Hematopoietic multipotent progenitor cell treated with erythropoietin and hydrocortisone succinate and interleukin-3 and kit ligand, for 17 days (in vitro differentiated cells): ENCODE results near the gene LSM3.

Experiments used
- DNase-seq: peaks from one replicate; pipeline ENCODE4 v3.0.0-alpha.2; 2015; ENCODE audit warnings: low spot score

LSM3 gene

DNA sequence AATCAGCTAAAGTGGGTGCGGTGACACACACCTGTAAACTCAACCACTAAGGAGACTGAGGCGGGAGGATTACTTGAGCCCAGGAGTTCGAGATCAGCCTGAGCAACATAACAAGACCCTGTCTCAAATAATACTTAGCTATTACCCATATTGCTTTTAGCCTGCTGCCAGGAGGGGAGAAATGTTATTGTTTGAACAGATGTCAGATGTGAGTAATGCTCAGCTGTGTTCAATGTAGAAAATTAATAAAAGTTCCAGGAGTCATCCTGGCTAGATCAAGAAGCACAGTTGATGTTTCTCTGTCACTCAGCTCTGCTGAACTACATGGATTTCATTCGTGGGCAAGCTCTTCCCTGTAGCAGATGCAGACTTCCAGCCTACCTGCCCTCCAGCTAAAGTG, 22.2 kb downstream of the LSM3 start:
- DNase-seq: no peak

DNA sequence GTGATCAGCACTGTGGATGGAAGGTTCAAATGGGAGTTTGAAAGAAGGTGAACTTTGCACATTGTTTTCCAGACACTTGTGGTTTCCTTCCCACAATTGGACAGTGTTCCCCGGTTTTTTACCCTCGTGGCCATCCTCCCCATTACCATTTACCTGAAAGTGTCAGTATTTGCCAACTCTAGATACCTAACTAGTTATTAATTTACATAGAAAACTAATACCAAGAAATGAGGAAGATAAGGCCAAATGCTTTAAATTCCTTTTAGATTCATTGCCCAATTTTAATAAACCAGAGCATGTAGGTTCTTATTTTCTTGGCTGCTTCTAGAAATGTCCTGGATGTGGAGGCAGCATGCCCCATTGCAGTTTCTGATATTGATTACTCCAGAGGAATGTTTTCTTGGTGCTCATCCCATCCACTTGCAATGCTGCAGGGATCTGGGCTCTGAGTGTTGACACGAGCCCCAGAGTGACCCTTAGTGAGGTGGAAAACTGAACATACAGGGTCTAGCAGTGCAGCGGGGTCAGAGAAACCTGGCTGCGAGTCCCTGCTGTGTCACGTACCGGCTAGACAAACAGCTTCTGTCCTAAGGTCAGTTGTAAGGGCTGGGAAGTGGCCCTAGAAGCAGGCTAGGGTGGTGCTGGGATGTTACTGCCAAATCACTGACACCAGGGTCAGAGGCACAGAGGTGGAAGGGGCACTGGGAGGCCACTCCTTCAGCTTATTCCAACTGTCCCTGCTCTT, 23.5 kb downstream of the LSM3 start:
- DNase-seq: no peak

DNA sequence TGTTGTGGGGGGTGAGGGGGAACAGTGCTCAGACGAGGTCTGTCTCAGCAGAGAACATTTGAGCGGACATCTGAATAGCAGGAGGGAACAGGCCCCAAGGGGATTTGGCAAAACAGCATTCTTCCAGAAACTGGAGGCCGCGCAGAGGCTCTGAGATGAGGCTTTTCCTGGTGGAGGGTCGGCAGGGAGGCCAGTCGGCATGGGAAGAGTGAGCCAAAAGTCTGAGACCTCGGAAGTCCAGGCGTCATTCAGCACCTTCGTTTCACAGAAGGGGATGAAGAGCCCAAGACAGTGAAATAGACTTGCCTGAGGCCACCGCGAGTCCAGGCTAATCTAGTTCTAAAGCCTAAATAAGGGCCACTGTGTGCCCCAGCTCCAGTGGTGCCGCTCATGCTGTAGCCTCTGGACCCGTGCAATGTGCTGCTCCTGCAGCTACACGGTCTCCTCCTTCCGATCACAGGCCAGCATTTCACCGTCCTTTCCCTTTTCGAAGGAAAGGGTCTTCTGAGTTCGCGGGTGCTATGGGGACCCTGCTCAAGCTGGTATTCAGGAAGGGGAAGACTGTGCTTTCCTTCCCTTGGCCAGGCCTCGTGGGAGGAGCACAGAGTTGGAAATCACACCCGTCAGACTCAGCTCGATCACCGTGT, 24.4 kb downstream of the LSM3 start:
- no peak for DNase-seq

DNA sequence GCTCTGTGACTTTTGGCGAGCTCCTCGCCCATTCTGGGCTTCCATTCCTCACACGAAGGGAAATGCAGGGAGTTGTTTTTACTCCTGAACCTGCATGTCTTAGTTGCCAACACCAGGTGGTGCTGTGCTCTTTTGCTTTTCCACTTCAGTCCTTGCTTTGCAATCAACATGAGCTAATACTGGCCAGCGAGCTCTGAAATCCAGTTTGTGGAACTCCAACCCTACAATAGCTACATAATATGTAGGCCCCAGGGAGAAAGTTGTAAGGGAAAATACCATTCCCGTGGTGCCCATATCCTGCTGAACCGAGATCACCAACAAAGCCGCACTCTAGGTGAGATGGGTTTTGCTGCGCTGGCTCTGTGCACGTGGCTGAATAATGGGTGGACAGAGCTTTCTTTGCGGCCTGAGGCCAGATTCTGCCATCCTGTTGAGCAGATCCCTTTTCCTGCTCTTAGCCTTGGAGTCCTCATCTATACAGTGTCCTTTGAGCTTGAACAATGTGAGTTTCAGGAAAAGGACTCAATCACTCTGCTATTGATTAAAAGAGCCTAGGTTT, 25.0 kb downstream of the LSM3 start:
- DNase-seq: peak; percentile 67

DNA sequence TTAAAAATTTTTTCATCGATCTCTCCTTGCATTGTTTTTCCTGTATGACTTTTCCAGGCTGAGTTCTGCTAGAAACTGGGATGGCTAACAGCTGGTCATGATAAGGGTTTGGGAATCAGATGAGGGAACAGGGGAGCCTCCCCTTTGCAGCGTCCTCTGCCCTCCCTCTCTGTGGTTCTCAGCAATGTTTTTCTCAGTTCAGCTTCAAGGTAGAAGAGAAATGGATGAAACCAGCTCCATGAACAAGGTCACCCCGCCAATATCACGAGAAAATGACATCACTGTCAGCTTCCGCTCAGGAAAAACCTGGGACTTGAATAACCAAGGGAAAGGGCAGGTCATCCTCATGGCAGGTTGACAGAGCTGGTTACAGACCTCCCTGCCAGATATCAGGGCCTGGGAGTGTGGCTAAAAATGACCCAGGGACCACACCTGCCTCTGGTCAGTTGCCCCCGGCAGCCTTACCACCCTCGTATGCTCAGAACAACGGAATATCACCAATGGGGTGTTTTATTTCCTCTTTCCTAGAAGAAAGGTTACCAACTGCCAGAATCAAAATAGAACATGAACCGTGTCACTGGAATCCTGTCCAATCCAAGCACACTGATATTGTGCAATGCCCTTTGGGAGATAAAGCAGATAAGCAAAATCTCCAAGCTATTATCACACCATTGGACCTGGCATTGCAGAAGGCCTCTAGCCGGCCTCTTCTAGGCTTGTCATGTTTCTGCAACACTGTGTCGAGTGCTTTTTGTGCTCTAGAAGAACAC, 26.1 kb downstream of the LSM3 start:
- no peak for DNase-seq

DNA sequence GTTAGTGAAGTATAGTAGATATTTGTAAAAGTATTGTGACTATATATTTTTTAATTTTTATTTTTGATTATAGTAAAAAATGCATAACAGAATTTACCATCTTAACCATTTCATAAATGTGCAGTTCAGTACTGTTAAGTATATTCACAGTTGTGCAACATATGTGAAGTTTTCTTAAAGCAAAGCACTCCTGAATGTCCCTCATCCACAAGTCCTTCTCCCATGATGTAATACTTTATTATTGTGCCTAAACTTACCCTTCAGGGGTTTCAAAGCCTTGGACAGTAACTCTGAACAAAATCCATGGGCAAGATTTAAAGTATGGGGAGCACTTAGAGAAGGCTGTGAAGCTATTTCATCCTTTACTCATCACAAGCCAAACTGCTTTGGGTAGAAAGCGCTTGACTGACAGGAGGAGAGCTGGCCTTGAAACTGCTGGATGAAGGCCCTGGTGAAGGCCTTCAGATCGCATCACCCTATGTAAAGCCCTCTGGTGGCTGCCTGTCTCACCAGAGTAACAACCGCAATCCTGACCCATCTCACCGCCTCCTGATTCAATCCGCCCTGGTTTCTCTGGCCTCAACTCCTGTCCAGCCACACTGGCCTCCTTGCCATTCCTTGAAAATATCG, 28.0 kb downstream of the LSM3 start:
- no peak for DNase-seq

DNA sequence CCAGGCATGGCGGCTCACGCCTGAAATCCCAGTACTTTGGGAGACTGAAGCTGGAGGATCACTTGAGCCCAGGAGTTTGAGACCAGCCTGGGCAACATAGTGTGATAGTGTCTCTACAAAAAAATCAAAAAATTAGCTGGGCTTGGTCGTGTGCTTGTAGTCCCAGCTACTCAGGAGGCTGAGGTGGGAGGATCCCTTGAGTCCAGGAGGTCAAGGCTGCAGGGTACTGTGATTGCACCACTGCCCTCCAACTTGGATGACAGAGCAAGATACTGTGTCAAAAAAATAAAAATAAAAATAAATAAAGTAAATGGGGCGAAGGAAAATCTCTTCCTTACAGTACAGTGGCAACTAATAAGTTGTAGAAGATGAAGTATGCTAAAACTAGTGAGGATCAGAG, 29.6 kb downstream of the LSM3 start:
- no peak for DNase-seq

DNA sequence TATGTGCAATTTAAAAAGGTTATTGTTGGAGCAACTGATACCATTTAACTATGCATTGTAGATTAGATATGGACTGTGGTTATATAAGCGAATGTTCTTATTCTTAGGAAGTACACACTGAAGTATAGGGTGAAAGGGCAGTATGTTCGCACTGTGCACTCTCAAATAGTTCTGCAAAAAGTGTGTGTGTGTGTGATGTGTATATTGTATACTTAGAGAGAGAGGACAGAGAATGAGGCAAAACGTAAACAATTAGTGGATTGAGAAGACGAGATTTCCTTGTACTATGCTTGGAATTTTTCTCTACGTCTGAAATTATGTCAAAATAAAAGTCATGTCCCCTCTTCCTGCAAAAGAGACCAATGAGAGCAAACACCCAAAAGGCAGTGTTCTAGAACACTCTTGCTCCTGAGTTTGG, 30.4 kb downstream of the LSM3 start:
- no peak for DNase-seq

DNA sequence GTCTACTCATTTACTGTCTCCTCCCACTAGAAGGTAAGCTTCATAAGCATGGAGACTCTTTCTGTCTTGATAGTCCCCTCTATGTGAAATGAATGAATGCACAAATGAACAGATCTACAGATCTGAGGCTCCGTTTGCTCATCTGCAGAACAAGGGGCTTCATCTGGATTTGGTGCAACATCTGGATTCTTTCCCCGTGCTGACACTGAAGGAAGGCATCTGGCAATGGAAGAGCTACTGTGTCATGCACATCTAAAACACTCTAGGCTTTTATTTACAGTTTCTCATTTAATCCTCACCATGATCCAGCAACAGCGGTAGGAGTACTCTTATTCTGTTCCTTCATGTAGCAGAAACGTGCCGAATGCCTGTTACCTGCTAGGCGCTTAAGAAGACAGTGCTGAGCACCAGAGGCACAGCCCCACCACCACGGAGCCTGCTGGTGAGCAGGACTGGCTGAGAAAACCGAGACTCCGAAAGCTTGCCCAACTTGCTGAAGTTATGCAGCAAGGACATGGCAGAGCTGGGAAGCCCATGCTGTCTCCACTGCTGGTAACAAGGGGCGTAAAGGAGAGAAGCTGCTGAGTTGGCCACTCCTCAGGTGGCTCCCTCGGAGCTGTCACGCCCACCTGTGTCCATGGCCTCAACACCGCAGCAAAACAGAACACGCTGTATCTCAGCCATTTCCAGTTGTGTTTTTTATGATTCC, 31.1 kb downstream of the LSM3 start:
- no peak for DNase-seq

DNA sequence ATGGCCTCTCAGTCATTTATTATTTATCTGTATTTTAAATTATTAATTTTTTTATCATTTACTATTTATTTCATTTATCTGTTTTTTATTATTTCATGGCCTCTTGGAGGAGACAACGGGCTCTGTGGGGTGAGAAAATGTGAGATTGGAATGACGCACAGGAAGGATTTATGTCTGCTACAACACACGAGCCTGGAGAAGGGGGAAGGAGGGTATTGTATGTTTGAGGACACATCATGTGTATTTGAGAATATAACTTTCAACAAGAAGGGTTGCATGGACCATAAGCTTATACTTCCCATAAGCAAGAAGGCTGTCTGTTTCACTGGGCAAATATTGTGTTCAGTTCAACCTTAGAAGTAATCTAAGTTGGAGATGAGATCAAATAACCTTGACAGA, 31.7 kb downstream of the LSM3 start:
- no peak for DNase-seq

DNA sequence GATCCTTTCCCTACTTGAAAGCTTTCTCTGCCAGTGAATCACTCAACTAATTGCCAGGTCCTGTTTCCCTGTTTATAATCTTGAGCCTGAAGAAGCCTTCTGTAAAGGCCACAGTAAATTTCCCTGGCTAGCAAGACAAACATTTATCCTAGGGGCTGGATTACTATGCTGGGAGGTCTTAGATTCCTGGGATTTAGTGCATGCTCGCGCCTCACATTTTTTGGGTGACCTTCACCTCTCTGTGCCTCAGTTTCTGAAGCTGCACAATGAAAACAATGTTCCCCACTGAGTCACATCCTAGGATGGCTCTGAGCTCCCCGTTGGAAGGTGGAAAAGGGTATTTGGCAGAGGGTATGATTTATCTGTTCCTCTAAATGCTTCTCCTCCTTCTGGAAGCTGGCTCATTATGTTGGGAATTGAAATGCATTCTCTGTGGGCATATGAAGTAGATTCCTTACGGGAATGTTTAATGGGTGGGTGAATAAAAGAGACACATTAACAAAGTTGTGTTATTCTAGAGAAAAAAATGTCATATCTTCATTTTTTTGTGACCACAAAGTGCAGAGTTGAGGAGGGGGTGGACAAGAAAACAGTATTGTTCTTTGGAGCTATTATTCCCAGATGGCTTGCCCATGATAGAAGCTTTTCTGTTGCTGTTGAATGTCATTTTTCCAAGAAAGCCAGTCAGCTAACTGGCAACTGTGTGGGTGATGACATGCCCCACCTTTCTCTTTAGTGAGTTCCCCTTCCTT, 32.4 kb downstream of the LSM3 start:
- DNase-seq: no peak

DNA sequence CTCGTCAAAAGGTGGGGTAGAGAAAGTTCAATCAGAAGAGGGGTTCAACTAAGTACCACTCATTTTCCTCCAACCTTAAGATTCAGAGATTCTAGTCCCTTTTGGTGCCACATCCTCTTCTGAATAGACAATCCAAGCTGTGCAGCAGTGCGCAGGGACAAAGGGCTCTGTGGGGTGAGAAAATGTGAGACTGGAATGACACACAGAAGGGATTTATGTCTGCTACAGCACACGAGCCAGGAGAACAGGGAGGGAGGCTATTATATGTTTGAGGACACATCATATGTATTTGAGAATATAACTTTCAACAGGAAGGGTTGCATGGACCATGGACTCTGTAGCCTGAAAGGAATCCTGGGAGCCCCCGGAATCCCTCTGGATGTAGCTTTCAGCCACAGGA, 33.0 kb downstream of the LSM3 start:
- no peak for DNase-seq

DNA sequence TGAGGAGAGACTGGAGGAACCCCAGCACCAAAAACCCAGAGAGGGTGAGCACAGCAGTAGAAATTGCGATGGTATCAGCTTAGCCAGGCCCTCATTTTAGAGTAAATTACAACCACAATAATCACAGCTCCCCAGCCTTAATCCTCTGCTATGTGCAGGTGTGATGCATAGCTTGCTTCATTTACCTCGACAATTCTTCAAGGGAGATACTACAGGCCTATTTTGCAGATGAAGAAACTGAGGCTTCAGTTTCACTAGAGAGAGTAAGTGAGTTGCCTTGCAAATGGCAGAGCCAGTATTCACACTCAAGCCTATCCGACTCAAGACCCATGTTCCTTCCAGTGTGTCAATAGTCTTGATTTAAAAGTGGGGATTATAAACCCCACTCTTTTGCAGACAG, 33.4 kb downstream of the LSM3 start:
- DNase-seq: no peak

DNA sequence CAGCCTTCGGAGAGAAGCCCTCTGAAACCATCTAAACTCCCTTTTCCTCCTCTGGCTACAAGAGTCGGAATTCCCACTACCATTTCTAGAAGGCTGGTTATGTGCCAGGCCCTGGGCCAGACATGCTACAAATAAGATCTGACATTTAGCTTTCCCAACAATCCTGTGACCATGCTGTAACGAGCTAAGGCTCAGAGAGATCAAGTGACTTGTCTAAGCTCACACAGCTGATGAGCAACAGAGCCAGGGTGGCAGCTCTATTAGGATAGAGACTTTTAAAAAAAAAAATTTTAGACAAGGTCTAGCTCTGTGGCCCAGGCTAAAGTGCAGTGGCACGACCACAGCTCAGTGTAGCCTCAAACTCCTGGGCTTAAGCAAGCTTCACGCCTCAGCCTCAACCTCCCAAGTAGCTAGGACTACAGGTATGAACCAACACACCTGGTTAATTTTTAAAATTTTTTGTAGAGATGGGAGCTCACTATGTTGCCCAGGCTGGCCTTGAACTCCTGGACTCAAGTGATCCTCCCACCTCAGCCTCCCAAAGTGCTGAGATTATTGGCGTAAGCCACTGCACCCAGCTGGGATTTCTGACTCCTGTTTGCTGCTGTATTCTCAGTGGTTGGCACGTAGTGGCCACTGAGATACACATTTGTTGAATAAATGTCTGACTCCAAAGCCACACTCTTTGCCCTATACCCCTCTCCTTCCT, 34.6 kb downstream of the LSM3 start:
- DNase-seq: no peak

DNA sequence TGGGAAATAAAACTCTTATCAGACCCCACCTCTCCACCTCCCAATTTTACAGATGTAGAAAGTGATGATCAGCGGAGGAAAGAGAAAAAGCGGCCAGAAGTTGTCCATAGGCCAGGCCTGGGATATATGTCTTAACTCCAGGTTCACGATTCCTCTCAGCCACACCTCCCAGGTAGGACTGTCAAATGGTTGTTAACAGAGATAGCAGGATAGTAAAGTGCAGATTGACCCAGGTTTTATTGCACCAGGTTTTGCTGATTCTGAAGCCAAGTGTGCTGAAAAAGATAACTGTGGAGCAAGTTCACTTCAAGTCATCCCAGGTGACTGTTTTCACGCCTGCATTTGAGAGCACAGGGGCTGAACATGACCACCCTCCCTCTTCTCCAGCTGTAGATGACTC, 36.1 kb downstream of the LSM3 start:
- no peak for DNase-seq

DNA sequence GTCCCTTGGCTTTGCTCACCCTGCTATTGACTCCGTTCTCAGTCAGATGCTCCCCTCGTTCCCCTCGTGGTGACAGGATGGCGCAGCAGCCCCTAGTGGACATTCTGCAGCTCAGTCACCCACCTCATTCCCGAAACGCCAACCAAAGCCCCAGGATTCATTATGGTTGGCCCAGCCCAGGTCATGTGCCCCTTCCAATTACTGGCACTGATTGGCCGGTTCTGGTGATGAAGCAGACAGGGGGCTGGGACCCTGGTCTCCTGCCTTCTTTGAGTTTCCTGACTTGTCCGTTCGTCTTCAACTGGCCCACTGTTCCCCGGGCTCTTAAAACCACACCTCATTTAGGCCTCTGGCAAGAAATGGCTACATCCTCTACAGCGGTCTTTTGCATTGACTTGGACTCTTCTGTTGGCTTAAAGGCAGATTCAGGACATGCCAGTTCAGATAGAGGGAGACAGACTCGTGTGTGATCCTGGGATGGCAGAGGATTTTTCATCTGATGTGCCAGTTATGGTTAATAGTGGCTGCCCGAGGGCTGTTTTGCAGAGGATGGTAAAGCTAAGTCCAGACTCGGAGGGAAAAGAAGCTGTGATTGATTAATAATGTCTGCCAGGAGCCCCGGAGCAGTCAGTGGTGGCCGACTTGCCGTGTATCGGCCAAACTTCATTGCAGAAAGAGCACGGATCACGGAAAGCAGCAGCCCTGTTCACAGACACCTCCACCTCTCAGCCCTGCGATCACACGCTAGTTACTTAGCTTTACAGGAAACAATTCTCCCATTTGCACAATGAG, 37.8 kb downstream of the LSM3 start:
- no peak for DNase-seq

DNA sequence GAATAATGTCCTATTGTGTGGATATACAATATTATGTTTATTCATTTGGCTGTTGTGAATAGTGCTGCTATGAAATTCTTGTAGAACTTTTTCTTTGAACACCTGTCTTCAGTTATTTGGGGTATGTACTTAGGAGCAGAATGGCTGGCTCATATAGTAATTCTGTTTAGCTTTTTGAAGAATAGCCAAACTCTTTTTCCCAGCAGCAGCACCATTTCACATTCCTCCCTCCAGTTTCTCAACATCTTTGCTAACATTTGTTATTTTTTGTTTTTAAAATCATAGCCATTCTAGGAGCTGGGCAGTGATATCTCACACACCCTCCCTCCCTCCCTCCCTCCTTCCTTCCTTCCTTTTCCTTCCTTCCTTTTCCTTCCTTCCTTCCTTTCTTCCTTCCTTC, 39.7 kb downstream of the LSM3 start:
- no peak for DNase-seq

DNA sequence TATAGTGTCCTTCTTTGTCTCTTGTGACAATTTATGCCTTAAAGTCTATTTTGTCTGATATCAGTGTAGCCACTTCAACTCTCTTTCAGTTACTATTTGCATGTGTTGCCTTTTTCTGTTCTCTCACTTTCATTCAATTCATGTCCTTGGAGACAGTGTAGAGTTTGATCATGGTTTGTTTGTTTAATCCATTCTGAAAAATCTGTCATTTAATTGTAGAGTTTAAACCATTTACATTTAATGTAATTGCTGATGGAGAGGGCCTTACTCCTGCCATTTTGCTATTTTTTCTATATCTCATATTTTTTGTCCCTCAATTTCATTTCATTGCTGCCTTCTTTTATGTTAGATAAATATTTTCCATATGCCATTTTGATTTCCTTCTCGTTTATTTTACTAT, 42.3 kb downstream of the LSM3 start:
- DNase-seq: no peak

DNA sequence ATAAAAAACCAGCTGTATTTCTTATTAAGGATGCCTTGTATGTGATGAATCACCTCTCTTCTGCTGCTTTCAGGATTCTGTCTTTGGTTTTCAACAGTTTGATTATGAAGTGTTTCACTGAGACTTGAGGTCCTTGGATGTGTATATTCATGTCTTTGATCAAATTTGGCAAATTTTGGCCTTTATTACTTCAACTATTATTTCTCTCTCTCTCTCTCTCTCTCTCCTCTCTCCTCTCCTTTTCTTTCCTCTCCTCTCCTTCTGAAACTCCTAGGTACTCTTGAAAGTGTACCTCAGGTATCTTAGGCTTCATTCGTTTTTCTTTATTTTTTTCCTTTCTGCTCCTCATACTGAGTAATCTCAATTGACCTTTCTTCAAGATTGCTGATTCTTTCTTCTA, 43.3 kb downstream of the LSM3 start:
- DNase-seq: no peak

DNA sequence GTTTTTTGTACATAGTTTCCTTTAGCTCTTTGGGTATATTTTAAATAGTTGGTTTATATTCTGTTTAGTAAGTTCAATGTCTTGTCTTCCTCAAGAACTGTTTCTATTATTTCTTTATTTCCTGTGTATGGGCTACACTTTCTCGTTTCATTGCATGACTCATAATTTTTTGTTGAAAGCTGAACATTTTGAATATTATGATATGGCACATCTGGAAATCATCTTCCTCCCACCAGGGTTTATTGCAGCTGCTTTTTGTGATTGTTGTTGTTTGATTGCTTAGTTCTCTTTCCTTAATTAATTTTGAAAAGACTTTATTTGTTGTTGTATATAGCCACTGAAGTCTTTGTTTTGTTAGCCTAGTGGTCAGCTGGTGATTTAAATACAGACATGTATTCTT, 43.8 kb downstream of the LSM3 start:
- DNase-seq: no peak
